Fibroblast of pulmonary artery (primary cell): ENCODE data around the gene C11orf21.

Source experiments
- DNase-seq: peaks from one replicate; pipeline ENCODE4 v3.0.0-alpha.2; 2010; ENCODE audit warnings: low read depth
- H3K4me3 ChIP-seq: replicated peaks from 2 replicates; pipeline ENCODE4 v1.5.1; 2011; ENCODE audit warnings: low read depth, mild to moderate bottlenecking, control low read depth, low read length, moderate library complexity
- TF ChIP-seq, protein P1 (sequence below): IDR thresholded peaks from 2 replicates; pipeline ENCODE4 v1.5.1; 2011; ENCODE audit warnings: mild to moderate bottlenecking, control low read depth, low read length, inconsistent platforms; ENCODE audit errors: missing control alignments

The C11orf21 gene

GRCh38 chr11:2261436-2262230 lies 40.1 kb downstream of the C11orf21 start:
- no peak overlapping the region for H3K4me3 ChIP-seq
- no peak for DNase-seq
- TF ChIP-seq, protein P1, sequence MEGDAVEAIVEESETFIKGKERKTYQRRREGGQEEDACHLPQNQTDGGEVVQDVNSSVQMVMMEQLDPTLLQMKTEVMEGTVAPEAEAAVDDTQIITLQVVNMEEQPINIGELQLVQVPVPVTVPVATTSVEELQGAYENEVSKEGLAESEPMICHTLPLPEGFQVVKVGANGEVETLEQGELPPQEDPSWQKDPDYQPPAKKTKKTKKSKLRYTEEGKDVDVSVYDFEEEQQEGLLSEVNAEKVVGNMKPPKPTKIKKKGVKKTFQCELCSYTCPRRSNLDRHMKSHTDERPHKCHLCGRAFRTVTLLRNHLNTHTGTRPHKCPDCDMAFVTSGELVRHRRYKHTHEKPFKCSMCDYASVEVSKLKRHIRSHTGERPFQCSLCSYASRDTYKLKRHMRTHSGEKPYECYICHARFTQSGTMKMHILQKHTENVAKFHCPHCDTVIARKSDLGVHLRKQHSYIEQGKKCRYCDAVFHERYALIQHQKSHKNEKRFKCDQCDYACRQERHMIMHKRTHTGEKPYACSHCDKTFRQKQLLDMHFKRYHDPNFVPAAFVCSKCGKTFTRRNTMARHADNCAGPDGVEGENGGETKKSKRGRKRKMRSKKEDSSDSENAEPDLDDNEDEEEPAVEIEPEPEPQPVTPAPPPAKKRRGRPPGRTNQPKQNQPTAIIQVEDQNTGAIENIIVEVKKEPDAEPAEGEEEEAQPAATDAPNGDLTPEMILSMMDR: no peak

- TF ChIP-seq, protein P1: no peak
- DNase-seq: no peak
- no peak overlapping the region for H3K4me3 ChIP-seq
Measured at GRCh38 chr11:2260491-2261364, 41.0 kb downstream of the C11orf21 start.

DNA sequence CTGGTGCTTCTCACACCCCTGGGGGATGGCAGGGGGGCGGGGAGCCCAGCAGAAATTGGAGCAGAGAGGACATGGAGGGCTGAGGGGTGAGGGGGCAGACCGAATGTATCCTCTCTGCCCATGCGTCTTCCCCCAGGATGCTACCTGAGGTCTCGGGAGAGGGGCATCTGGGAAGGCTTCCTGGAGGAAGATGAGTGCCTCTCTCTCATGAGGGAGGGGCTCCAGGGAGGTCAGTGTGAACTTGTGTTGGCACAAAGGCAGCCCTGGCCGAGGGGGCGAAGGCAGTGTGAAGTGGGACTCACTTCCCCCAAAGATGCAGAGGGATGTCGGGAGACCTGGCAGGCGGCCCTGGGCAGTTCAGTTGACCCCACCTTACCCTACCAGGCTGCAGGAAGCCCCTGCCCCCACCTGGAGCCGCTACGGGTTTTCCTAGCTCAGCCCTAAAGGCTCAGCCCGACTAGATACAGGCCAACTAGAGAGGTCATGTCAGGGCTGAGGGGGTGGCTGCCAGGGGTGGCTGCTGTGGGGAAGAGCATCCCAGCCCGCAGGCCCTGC lies 41.7 kb downstream of the C11orf21 start:
- TF ChIP-seq, protein P1: no peak
- no peak for DNase-seq
- no peak overlapping the region for H3K4me3 ChIP-seq

GRCh38 chr11:2259466-2259830 lies 42.3 kb downstream of the C11orf21 start:
- no peak overlapping the region for H3K4me3 ChIP-seq
- TF ChIP-seq, protein P1: no peak
- no peak for DNase-seq

DNA sequence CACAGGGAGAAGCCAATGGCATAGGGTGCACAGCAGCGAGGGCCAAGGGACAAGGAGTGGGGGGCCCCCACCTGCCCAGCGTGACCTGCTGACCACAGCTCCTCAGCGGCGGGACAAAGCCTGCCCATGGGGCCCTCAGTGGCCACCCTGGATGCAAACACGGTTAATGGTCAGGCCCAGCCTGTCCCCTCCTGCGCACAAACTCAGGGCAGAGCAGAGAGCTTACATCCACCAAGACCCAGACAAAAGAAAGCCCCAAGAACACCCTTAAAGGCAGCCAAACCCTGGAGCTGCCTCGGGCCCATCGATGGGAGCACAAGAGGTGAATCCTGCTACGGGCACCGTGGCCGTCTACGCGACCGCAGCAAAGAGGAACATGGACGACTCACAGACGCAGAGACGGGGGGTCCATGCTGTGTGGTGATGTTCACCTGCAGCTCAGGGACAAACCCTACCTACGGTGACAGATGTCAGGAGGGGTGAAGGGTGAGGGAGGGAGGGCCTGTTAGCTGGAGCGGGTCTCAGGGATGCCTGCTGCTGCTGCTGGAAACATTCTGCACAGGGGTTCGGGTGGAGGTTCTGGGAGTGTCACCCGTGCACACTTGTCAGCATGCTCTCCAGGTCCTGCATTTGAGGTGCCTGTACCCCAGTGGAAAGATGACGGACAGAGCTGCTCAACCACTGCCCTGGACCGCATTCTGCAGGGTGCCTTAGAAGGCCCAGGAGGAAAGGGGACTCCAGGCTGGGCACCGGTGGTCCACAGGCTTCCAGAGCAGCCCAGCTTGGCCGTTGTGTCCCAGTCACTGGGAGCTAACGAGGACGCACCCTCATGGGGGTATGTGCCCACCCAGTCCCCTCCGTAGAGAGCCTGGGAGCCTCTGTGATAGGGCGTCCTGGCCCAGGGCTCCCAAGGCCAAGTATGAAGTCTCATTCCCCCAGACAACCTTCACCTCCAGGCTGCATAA lies 42.9 kb downstream of the C11orf21 start:
- DNase-seq: no peak
- no peak overlapping the region for H3K4me3 ChIP-seq
- TF ChIP-seq, protein P1: no peak

- TF ChIP-seq, protein P1: no peak
- no peak overlapping the region for H3K4me3 ChIP-seq
- no peak for DNase-seq
Measured at GRCh38 chr11:2256951-2257700, 44.6 kb downstream of the C11orf21 start.
